ENCODE results near the gene PRKCB. TPM values are rescaled to one million over a fixed set of nuclear protein-coding genes. Genes with fewer than 3 reads are reported as not detected.

The PRKCB gene
- total RNA-seq, 1 donor from 2014 or later, result 0.38 TPM

- H3K27ac Mint-ChIP-seq, result no peak overlapping the region
- no peaks in the 10 kb centered on the region for H3K9me3 Mint-ChIP-seq
- no peaks in the 10 kb centered on the region for H3K36me3 Mint-ChIP-seq
- no peak overlapping the region for H3K4me3 Mint-ChIP-seq
- DNase-seq (ENCODE audit: low spot score in 2 of 2, unreplicated experiment in 2 of 2), result no peak
- TF ChIP-seq, protein P1, sequence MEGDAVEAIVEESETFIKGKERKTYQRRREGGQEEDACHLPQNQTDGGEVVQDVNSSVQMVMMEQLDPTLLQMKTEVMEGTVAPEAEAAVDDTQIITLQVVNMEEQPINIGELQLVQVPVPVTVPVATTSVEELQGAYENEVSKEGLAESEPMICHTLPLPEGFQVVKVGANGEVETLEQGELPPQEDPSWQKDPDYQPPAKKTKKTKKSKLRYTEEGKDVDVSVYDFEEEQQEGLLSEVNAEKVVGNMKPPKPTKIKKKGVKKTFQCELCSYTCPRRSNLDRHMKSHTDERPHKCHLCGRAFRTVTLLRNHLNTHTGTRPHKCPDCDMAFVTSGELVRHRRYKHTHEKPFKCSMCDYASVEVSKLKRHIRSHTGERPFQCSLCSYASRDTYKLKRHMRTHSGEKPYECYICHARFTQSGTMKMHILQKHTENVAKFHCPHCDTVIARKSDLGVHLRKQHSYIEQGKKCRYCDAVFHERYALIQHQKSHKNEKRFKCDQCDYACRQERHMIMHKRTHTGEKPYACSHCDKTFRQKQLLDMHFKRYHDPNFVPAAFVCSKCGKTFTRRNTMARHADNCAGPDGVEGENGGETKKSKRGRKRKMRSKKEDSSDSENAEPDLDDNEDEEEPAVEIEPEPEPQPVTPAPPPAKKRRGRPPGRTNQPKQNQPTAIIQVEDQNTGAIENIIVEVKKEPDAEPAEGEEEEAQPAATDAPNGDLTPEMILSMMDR (IDR thresholded peaks at IDR 0.05; ENCODE audit: unreplicated experiment), result no peak
- no peaks in the 10 kb centered on the region for H3K4me1 Mint-ChIP-seq
- H3K27me3 Mint-ChIP-seq (ENCODE audit: low read depth), result peaks cover 54% of the 10 kb centered on the region
These were observed 123.4 kb downstream of the PRKCB start for GRCh38 chr16:23959072-23959751.

DNA sequence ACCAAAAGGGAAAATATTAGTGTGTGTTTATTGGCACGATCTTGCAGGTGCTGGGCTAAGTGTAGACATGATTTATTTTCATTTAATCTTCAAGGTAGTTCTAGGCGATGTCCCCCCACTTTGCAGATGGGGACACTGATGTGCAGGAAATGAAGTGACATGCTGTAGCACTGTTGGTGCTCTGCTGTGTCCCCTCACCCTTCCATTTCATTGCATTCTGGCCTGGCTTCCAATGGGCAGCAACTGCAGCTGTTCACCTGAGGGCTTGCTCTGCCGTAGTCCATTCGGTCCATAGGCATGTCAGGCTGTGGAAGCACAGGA is 123.9 kb downstream of the PRKCB start:
- TF ChIP-seq, protein P1 (IDR thresholded peaks at IDR 0.05; ENCODE audit: unreplicated experiment), result no peak
- Mint-ChIP-seq H3K9me3 (no peaks in the 10 kb centered on the region), H3K36me3 (no peaks in the 10 kb centered on the region), H3K4me3 (no peak overlapping the region), H3K27ac (no peak overlapping the region), H3K27me3 (ENCODE audit: low read depth) (peaks cover 50% of the 10 kb centered on the region), H3K4me1 (no peaks in the 10 kb centered on the region)
- no peak for DNase-seq (ENCODE audit: low spot score in 2 of 2, unreplicated experiment in 2 of 2)

DNA sequence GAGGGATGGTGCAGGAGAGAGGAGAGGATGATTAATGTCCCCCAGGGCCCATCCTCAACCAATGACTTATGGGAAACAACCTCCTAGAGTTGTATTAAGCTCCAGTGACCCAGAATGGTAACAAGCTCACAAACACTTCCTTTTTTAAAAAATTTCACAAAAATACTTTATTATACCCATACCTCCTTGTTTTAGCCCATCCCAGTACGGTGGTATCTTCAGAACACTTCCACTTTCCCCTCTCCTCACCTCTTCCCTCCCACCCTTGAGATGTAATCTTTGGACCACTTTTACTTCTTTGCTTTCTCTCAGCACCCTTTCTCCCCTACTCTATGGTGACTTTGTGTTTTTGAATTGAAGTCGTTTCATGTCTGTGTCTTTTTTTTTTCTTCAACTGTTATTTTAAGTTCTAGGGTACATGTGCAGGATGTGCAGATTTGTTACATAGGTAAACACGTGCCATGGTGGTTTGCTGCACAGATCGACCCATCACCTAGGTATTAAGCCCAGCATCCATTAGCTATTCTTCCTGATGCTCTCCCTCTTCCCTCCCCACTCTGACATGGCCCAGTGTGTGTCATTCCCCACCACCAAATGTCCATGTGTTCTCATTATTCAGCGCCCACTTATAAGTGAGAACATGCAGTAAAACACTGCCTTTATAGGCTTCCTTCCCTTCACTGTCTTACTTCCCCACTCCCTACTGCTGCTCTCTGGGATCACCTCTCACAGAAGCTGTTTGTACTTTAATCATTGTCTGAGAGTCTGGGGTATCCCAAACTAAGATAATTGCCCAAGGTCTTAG is 124.5 kb downstream of the PRKCB start:
- Mint-ChIP-seq H3K27ac (no peak overlapping the region), H3K36me3 (no peaks in the 10 kb centered on the region), H3K4me1 (no peaks in the 10 kb centered on the region), H3K4me3 (no peak overlapping the region), H3K27me3 (ENCODE audit: low read depth) (peaks cover 49% of the 10 kb centered on the region), H3K9me3 (no peaks in the 10 kb centered on the region)
- TF ChIP-seq, protein P1 (IDR thresholded peaks at IDR 0.05; ENCODE audit: unreplicated experiment), result no peak
- no peak for DNase-seq (ENCODE audit: low spot score in 2 of 2, unreplicated experiment in 2 of 2)

DNA sequence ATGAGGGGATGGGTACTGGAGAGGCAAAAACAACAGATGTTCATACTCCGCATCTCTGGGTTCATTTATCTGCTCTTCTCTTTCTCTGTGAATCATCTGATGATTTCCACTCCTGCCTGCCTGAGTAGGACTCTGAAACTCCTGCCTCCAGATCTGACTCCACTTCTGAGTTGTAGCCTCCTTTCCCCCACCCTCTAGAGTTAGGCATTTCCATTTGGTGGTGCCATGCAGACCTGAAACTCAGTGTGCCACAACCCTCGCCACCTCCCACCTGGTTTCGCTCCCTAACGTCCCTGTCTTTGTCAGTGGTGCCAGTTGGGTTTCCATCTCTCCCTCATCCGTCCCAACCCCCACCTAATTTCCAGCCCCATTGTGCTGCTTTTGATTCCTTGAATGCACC is 126.2 kb downstream of the PRKCB start:
- Mint-ChIP-seq H3K4me3 (no peak overlapping the region), H3K9me3 (no peaks in the 10 kb centered on the region), H3K27me3 (ENCODE audit: low read depth) (peaks cover 54% of the 10 kb centered on the region), H3K27ac (no peak overlapping the region), H3K4me1 (no peaks in the 10 kb centered on the region), H3K36me3 (no peaks in the 10 kb centered on the region)
- DNase-seq (ENCODE audit: low spot score in 2 of 2, unreplicated experiment in 2 of 2), result no peak
- TF ChIP-seq, protein P1 (IDR thresholded peaks at IDR 0.05; ENCODE audit: unreplicated experiment), result no peak

- no peak overlapping the region for H3K27ac Mint-ChIP-seq
- no peaks in the 10 kb centered on the region for H3K36me3 Mint-ChIP-seq
- H3K9me3 Mint-ChIP-seq, result no peaks in the 10 kb centered on the region
- TF ChIP-seq, protein P1 (IDR thresholded peaks at IDR 0.05; ENCODE audit: unreplicated experiment), result no peak
- DNase-seq (ENCODE audit: low spot score in 2 of 2, unreplicated experiment in 2 of 2), result no peak
- no peak overlapping the region for H3K4me3 Mint-ChIP-seq
- peaks cover 54% of the 10 kb centered on the region for H3K27me3 Mint-ChIP-seq (ENCODE audit: low read depth)
- H3K4me1 Mint-ChIP-seq, result no peaks in the 10 kb centered on the region
These were observed 128.4 kb downstream of the PRKCB start for GRCh38 chr16:23964136-23964535.

Measured in mesothelial cell of epicardium (in vitro differentiated cells).